IMR-90 (cell line): ENCODE data around the gene ACTL9. TPM values are rescaled to one million over a fixed set of nuclear protein-coding genes. Genes with fewer than 3 reads are reported as not detected.

Source experiments
- ATAC-seq: fragments of 200-7000 bp; cut with Tn5 transposase; 2 replicates; pipeline ENCODE4 v1.9.1; 2020; ENCODE audit warnings: low read depth, mild to moderate bottlenecking, moderate library complexity
- BruUV-seq: library from RNA; stranded (reverse); fragments of 400-500 nt; replicated peaks from 2 replicates; lab custom pipeline; 2021; lab: Mats Ljungman, UMichigan
- CTCF ChIA-PET: fragments of 300-600 bp; formaldehyde crosslinking; extraction: SDS; loops from one replicate; lab custom pipeline; 2021; ENCODE audit warnings: antibody characterized with exemption; lab: Yijun Ruan, JAX
- POLR2A ChIA-PET: fragments of 300-600 bp; sonication (Branson Sonifier 250); formaldehyde crosslinking; loops from one replicate; lab custom pipeline; 2022; ENCODE audit warnings: antibody characterized with exemption; ENCODE audit not compliant: unreplicated experiment; lab: Charles Lee
- DNase-seq: peaks from one replicate; pipeline ENCODE4 v3.0.0; 2013
- H2AFZ ChIP-seq: replicated peaks from 2 replicates; pipeline ENCODE3; 2013; ENCODE audit warnings: low read length, mild to moderate bottlenecking; ENCODE audit not compliant: poor library complexity
- H2AK5ac ChIP-seq: 2 replicates; pipeline ENCODE4 v1.6.1; 2013; ENCODE audit warnings: low read depth, low read length, inconsistent platforms
- H2AK9ac ChIP-seq: replicated peaks from 2 replicates; pipeline ENCODE3; 2013; ENCODE audit warnings: mild to moderate bottlenecking, low read depth, low read length, moderate library complexity; ENCODE audit not compliant: poor library complexity
- H2BK120ac ChIP-seq: 2 replicates; pipeline ENCODE4 v1.6.1; 2013; ENCODE audit warnings: low read depth, low read length, inconsistent platforms
- H2BK15ac ChIP-seq: 3 replicates; pipeline ENCODE4 v1.6.1; 2013; ENCODE audit warnings: low read depth, low read length, inconsistent platforms
- H2BK20ac ChIP-seq: 2 replicates; pipeline ENCODE4 v1.6.1; 2013; ENCODE audit warnings: low read depth, mild to moderate bottlenecking, inconsistent platforms, low read length, moderate library complexity
- H2BK5ac ChIP-seq: 2 replicates; pipeline ENCODE4 v1.6.1; 2013; ENCODE audit warnings: mild to moderate bottlenecking, low read depth, low read length, inconsistent platforms; ENCODE audit not compliant: poor library complexity, severe bottlenecking
- H3K14ac ChIP-seq: replicated peaks from 2 replicates; pipeline ENCODE4 v1.6.1; 2013; ENCODE audit warnings: low read depth, low read length, inconsistent platforms
- H3K18ac ChIP-seq: 2 replicates; pipeline ENCODE4 v1.6.1; 2013; ENCODE audit warnings: low read depth, low read length, control low read depth
- H3K23ac ChIP-seq: 2 replicates; pipeline ENCODE4 v1.6.1; 2013; ENCODE audit warnings: low read depth, low read length, inconsistent platforms
- H3K27ac ChIP-seq: 2 replicates; pipeline ENCODE4 v1.5.1; 2013; ENCODE audit warnings: mild to moderate bottlenecking, control low read depth, low read length; ENCODE audit not compliant: insufficient read depth
- H3K27me3 ChIP-seq: 2 replicates; pipeline ENCODE4 v1.6.1; 2013; ENCODE audit warnings: low read length; ENCODE audit not compliant: control insufficient read depth, insufficient read depth
- H3K36me3 ChIP-seq: 2 replicates; pipeline ENCODE4 v1.6.1; 2013; ENCODE audit warnings: low read length, mixed read lengths; ENCODE audit not compliant: control insufficient read depth, insufficient read depth
- H3K4ac ChIP-seq: 2 replicates; pipeline ENCODE4 v1.6.1; 2013; ENCODE audit warnings: low read depth, low read length, inconsistent platforms
- H3K4me1 ChIP-seq: 2 replicates; pipeline ENCODE4 v1.6.1; 2013; ENCODE audit warnings: low read length, mixed read lengths; ENCODE audit not compliant: control insufficient read depth, insufficient read depth
- H3K4me2 ChIP-seq: 2 replicates; pipeline ENCODE4 v1.6.1; 2013; ENCODE audit warnings: low read depth, mild to moderate bottlenecking, control low read depth, low read length, moderate library complexity
- H3K4me3 ChIP-seq: 2 replicates; pipeline ENCODE4 v1.5.1; 2013; ENCODE audit warnings: low read depth, mild to moderate bottlenecking, control low read depth, low read length, moderate library complexity; ENCODE audit not compliant: insufficient read depth
- H3K56ac ChIP-seq: 2 replicates; pipeline ENCODE4 v1.6.1; 2013; ENCODE audit warnings: low read length, inconsistent platforms; ENCODE audit not compliant: insufficient read depth; ENCODE audit errors: extremely low read depth
- H3K79me1 ChIP-seq, 2 experiments: 2 replicates each; pipeline ENCODE4 v1.6.1; 2013; ENCODE audit warnings: low read length in 2 of 2, inconsistent platforms in 1 of 2, low read depth in 1 of 2
- H3K9ac ChIP-seq: 2 replicates; pipeline ENCODE4 v1.6.1; 2013; ENCODE audit warnings: low read depth, low read length, control low read depth
- H3K9me1 ChIP-seq: 2 replicates; pipeline ENCODE4 v1.6.1; 2013; ENCODE audit warnings: low read length, inconsistent platforms; ENCODE audit not compliant: insufficient read depth
- H3K9me3 ChIP-seq: 2 replicates; pipeline ENCODE4 v1.6.1; 2013; ENCODE audit warnings: low read length; ENCODE audit not compliant: control insufficient read depth, insufficient read depth
- H4K20me1 ChIP-seq: 2 replicates; pipeline ENCODE4 v1.6.1; 2013; ENCODE audit warnings: low read length, inconsistent platforms; ENCODE audit not compliant: insufficient read depth
- H4K5ac ChIP-seq: 2 replicates; pipeline ENCODE4 v1.6.1; 2013; ENCODE audit warnings: mild to moderate bottlenecking, low read depth, low read length, control low read depth
- H4K8ac ChIP-seq, 2 experiments: 2 replicates each; pipeline ENCODE4 v1.6.1; 2013; ENCODE audit warnings: low read depth in 2 of 2, low read length in 2 of 2, control low read depth in 1 of 2, inconsistent platforms in 1 of 2
- H4K91ac ChIP-seq: 2 replicates; pipeline ENCODE4 v1.6.1; 2013; ENCODE audit warnings: low read depth, low read length, inconsistent platforms; ENCODE audit not compliant: insufficient read depth
- BHLHE40 ChIP-seq: fragments of 150-350 bp; IDR thresholded peaks from 2 replicates; pipeline ENCODE4 v1.6.1; 2016; ENCODE audit warnings: mild to moderate bottlenecking, low read depth, low read length
- CEBPB ChIP-seq: IDR thresholded peaks from 2 replicates; pipeline ENCODE4 v1.6.1; 2012; ENCODE audit warnings: low read depth, low read length, improper control_type of control experiment
- CHD1 ChIP-seq: IDR thresholded peaks from 2 replicates; pipeline ENCODE4 v1.6.1; 2012; ENCODE audit warnings: low read depth, low read length, improper control_type of control experiment
- FOS ChIP-seq: fragments of 150-350 bp; IDR thresholded peaks from 2 replicates; pipeline ENCODE4 v1.6.1; 2016; ENCODE audit warnings: low read depth, low read length
- MAFK ChIP-seq: IDR thresholded peaks from 2 replicates; pipeline ENCODE4 v1.6.1; 2012; ENCODE audit warnings: low read depth, low read length, improper control_type of control experiment
- MAZ ChIP-seq: IDR thresholded peaks from 2 replicates; pipeline ENCODE4 v1.6.1; 2012; ENCODE audit warnings: low read depth, mild to moderate bottlenecking, low read length, improper control_type of control experiment, moderate library complexity, borderline replicate concordance
- MXI1 ChIP-seq: IDR thresholded peaks from 2 replicates; pipeline ENCODE4 v1.6.1; 2012; ENCODE audit warnings: low read depth, mild to moderate bottlenecking, low read length, moderate library complexity, borderline replicate concordance
- NFE2L2 ChIP-seq: fragments of 150-350 bp; IDR thresholded peaks from 2 replicates; pipeline ENCODE4 v1.6.1; 2016; ENCODE audit warnings: low read depth, mild to moderate bottlenecking, low read length
- POLR2A ChIP-seq: IDR thresholded peaks from 2 replicates; pipeline ENCODE4 v1.6.1; 2012; ENCODE audit warnings: mild to moderate bottlenecking, low read depth, low read length
- RAD21 ChIP-seq: IDR thresholded peaks from 2 replicates; pipeline ENCODE4 v1.6.1; 2012; ENCODE audit warnings: low read length, improper control_type of control experiment
- RCOR1 ChIP-seq: IDR thresholded peaks from 2 replicates; pipeline ENCODE4 v1.6.1; 2012; ENCODE audit warnings: mild to moderate bottlenecking, low read length, improper control_type of control experiment; ENCODE audit not compliant: insufficient replicate concordance
- RFX5 ChIP-seq: IDR thresholded peaks from 2 replicates; pipeline ENCODE4 v1.8.0; 2012; ENCODE audit warnings: low read depth, mild to moderate bottlenecking, low read length, moderate library complexity
- SMC3 ChIP-seq: fragments of 150-350 bp; IDR thresholded peaks from 2 replicates; pipeline ENCODE4 v1.6.1; 2016; ENCODE audit warnings: low read depth, mild to moderate bottlenecking, antibody characterized with exemption, low read length, moderate library complexity
- dilution Hi-C: fragments of 300-500 bp; cut with HindIII; formaldehyde crosslinking; loops from one replicate; pipeline ENCODE4 v1.14.3; 2018; ENCODE audit warnings: low sequenced_read_pairs; ENCODE audit not compliant: unreplicated experiment
- in situ Hi-C: fragments of 300-500 bp; cut with MboI; formaldehyde crosslinking; loops from 3 replicates; pipeline ENCODE4 v1.14.3; 2019; ENCODE audit warnings: low sequenced_read_pairs, inconsistent platforms, mixed read lengths
- intact Hi-C: fragments of 100-400 bp; cut with micrococcal nuclease; formaldehyde crosslinking; loops from 2 replicates; pipeline ENCODE4 v1.10.0; 2022
- polyA plus RNA-seq, 3 experiments: library from polyadenylated mRNA; depleted of rRNA; stranded (reverse); fragments of >200 nt; gene quantifications; 2 replicates each; pipeline ENCODE4 v1.2.3, GENCODE V29; 2012; ENCODE audit warnings: low replicate concordance in 1 of 3
- total RNA-seq: library from RNA; depleted of rRNA; stranded (reverse); fragments of >200 nt; gene quantifications from 2 replicates; pipeline ENCODE4 v1.2.3, GENCODE V29; 2012
- TF ChIP-seq, protein P1 (sequence below): fragments of 150-350 bp; IDR thresholded peaks from 2 replicates; pipeline ENCODE4 v1.6.1; 2017; ENCODE audit warnings: mild to moderate bottlenecking, antibody characterized with exemption, low read length, low read depth
- TF ChIP-seq, protein P2 (sequence below): conservative IDR thresholded peaks from 2 replicates; pipeline ENCODE4 v1.5.1; 2012; ENCODE audit warnings: mild to moderate bottlenecking, low read depth, low read length, improper control_type of control experiment
- TF ChIP-seq, protein P3 (sequence below): fragments of 150-350 bp; IDR thresholded peaks from 2 replicates; pipeline ENCODE4 v1.6.1; 2016; ENCODE audit warnings: low read depth, mild to moderate bottlenecking, low read length, moderate library complexity, borderline replicate concordance

The ACTL9 gene
- total and polyA plus RNA-seq, 2 of the 4 experiments (the other 2 are of a cell fraction): not detected

DNA sequence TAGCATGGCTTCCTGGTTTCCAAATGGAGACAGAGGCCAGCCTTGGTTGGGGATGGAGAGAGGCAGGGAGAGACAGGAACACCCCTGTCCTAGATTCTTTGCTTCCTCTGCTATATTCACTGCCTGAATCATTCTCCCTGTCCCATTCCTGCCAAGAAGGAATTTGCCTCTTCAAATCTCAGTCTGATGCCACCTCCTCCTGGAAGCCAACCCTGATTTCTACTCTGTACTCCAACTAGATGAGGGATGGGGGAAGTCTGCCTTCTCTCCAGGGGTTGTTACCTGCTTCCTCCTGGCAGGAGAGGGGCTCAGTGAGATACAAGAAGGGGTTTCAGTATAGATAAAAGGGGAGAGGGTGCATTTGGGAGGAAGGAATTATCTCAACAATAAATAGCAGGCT lies 1.3 kb upstream of the ACTL9 start:
- BruUV-seq: no TSS peak
- Histone ChIP-seq H3K9me1 (no peaks in the 10 kb centered on the region), H4K20me1 (no peaks in the 10 kb centered on the region), H3K4me3 (no peak overlapping the region), H3K4me1 (no peaks in the 10 kb centered on the region), H4K5ac (no peak overlapping the region), H2BK20ac (no peak overlapping the region), H3K56ac (no peak overlapping the region), H2AFZ (no peak overlapping the region), H3K4me2 (no peak overlapping the region), H3K9ac (no peak overlapping the region), H2BK15ac (no peak overlapping the region), H4K91ac (no peak overlapping the region), H3K18ac (no peak overlapping the region), H3K9me3 (peaks cover 27% of the 10 kb centered on the region), H2AK9ac (no peak overlapping the region), H4K8ac (no peak overlapping the region), H2BK120ac (no peak overlapping the region), H2BK5ac (no peak overlapping the region), H3K36me3 (no peaks in the 10 kb centered on the region), H3K27ac (no peak overlapping the region), H3K27me3 (no peaks in the 10 kb centered on the region), H2AK5ac (no peak overlapping the region), H3K4ac (no peak overlapping the region), H3K14ac (no peak overlapping the region), H3K79me1 (no peaks in the 10 kb centered on the region), H3K23ac (no peak overlapping the region)
- DNase-seq (no peak), ATAC-seq (no peak)
- in situ Hi-C loops: no loop called here
- TF ChIP-seq MAFK (no peak), POLR2A (no peak), MAZ (no peak), FOS (no peak), SMC3 (no peak), BHLHE40 (no peak), CHD1 (no peak), NFE2L2 (no peak), RCOR1 (no peak), MXI1 (no peak), RAD21 (no peak), RFX5 (no peak), CEBPB (no peak)
- TF ChIP-seq, protein P1, sequence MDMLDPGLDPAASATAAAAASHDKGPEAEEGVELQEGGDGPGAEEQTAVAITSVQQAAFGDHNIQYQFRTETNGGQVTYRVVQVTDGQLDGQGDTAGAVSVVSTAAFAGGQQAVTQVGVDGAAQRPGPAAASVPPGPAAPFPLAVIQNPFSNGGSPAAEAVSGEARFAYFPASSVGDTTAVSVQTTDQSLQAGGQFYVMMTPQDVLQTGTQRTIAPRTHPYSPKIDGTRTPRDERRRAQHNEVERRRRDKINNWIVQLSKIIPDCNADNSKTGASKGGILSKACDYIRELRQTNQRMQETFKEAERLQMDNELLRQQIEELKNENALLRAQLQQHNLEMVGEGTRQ: no peak
- TF ChIP-seq, protein P2, sequence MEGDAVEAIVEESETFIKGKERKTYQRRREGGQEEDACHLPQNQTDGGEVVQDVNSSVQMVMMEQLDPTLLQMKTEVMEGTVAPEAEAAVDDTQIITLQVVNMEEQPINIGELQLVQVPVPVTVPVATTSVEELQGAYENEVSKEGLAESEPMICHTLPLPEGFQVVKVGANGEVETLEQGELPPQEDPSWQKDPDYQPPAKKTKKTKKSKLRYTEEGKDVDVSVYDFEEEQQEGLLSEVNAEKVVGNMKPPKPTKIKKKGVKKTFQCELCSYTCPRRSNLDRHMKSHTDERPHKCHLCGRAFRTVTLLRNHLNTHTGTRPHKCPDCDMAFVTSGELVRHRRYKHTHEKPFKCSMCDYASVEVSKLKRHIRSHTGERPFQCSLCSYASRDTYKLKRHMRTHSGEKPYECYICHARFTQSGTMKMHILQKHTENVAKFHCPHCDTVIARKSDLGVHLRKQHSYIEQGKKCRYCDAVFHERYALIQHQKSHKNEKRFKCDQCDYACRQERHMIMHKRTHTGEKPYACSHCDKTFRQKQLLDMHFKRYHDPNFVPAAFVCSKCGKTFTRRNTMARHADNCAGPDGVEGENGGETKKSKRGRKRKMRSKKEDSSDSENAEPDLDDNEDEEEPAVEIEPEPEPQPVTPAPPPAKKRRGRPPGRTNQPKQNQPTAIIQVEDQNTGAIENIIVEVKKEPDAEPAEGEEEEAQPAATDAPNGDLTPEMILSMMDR: no peak
- TF ChIP-seq, protein P3, sequence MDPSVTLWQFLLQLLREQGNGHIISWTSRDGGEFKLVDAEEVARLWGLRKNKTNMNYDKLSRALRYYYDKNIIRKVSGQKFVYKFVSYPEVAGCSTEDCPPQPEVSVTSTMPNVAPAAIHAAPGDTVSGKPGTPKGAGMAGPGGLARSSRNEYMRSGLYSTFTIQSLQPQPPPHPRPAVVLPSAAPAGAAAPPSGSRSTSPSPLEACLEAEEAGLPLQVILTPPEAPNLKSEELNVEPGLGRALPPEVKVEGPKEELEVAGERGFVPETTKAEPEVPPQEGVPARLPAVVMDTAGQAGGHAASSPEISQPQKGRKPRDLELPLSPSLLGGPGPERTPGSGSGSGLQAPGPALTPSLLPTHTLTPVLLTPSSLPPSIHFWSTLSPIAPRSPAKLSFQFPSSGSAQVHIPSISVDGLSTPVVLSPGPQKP: no peak
- ChIA-PET POLR2A (no interaction called here), CTCF (no interaction called here)
- intact Hi-C loops: no loop called here
- dilution Hi-C loops: no loop called here
